ENCODE results near the gene ADAMTS14. TPM values are rescaled to one million over a fixed set of nuclear protein-coding genes. Genes with fewer than 3 reads are reported as not detected.

The ADAMTS14 gene
- total RNA-seq, 4 donors from 2014 or later, result 4.2 to 12.1 (median 7.4) TPM

- no peak for DNase-seq (ENCODE audit: low spot score in 2 of 2)
- Histone ChIP-seq H3K27me3 (no peaks in the 10 kb centered on the region), H3K4me3 (no peak overlapping the region), H3K9me3 (no peaks in the 10 kb centered on the region), H3K36me3 (no peaks in the 10 kb centered on the region), H3K4me1 (peaks cover 0 to 36% (median 12%) of the 10 kb centered on the region in 4 donors), H3K27ac (peak overlapping the region in 2 of 4 donors; percentile 20 to 31)
- WGBS, 2 donors, result 48 to 69% methylated on average over 3 of the region's 3 CpGs
- no peak for TF ChIP-seq POLR2A (IDR thresholded peaks at IDR 0.05)
- TF ChIP-seq CTCF (IDR thresholded peaks at IDR 0.05), result no peak
- no peak for TF ChIP-seq EP300 (IDR thresholded peaks at IDR 0.05)
Observed at GRCh38 chr10:70738006-70738760, 65.9 kb downstream of the ADAMTS14 start.

- Histone ChIP-seq H3K4me1 (peaks cover 0 to 42% (median 14%) of the 10 kb centered on the region in 4 donors), H3K27ac (peak overlapping the region in 2 of 4 donors; percentile 19 to 20), H3K4me3 (no peak overlapping the region), H3K9me3 (no peaks in the 10 kb centered on the region), H3K27me3 (no peaks in the 10 kb centered on the region), H3K36me3 (no peaks in the 10 kb centered on the region)
- WGBS, 2 donors, result 52 to 53% methylated on average over 10 to 12 of the region's 12 CpGs
- TF ChIP-seq EP300 (IDR thresholded peaks at IDR 0.05), result no peak
- no peak for TF ChIP-seq CTCF (IDR thresholded peaks at IDR 0.05)
- TF ChIP-seq POLR2A (IDR thresholded peaks at IDR 0.05), result no peak
- no peak for DNase-seq (ENCODE audit: low spot score in 2 of 2)
Observed at GRCh38 chr10:70738761-70739121, 66.4 kb downstream of the ADAMTS14 start.

- DNase-seq (ENCODE audit: low spot score in 2 of 2), result no peak
- TF ChIP-seq POLR2A (IDR thresholded peaks at IDR 0.05), result no peak
- no peak for TF ChIP-seq EP300 (IDR thresholded peaks at IDR 0.05)
- TF ChIP-seq CTCF (IDR thresholded peaks at IDR 0.05), result no peak
Observed at GRCh38 chr10:70740406-70741288, 68.3 kb downstream of the ADAMTS14 start.

GRCh38 chr10:70742537-70743429 is 70.5 kb downstream of the ADAMTS14 start:
- no peaks in the 10 kb centered on the region for H3K27me3 ChIP-seq
- H3K4me3 ChIP-seq, result no peak overlapping the region
- H3K4me1 ChIP-seq, result peaks cover 0 to 60% (median 22%) of the 10 kb centered on the region in 4 donors
- no peaks in the 10 kb centered on the region for H3K36me3 ChIP-seq
- H3K27ac ChIP-seq, result peak overlapping the region in 2 of 4 donors; percentile 51 to 63
- 28 to 30% methylated on average over 8 of the region's 8 CpGs for whole genome bisulfite sequencing, 2 donors
- no peaks in the 10 kb centered on the region for H3K9me3 ChIP-seq
- no peak for DNase-seq (ENCODE audit: low spot score in 2 of 2)
- TF ChIP-seq EP300 (IDR thresholded peaks at IDR 0.05) (no peak), POLR2A (IDR thresholded peaks at IDR 0.05) (no peak), CTCF (IDR thresholded peaks at IDR 0.05) (no peak)

More at GRCh38 chr10:70740406-70741288, 68.3 kb downstream of the ADAMTS14 start:
- no peak overlapping the region for H3K4me3 ChIP-seq
- H3K9me3 ChIP-seq, result no peaks in the 10 kb centered on the region
- no peaks in the 10 kb centered on the region for H3K27me3 ChIP-seq
- H3K27ac ChIP-seq, result peak overlapping the region in 2 of 4 donors; percentile 31 to 34
- 77 to 88% methylated on average over 12 of the region's 12 CpGs for WGBS, 2 donors
- H3K4me1 ChIP-seq, result peaks cover 0 to 47% (median 14%) of the 10 kb centered on the region in 4 donors
- no peaks in the 10 kb centered on the region for H3K36me3 ChIP-seq

All from tibial nerve (tissue), 4 donors.